ENCODE measurements around the gene ATG4D. TPM values are rescaled to one million over a fixed set of nuclear protein-coding genes. Genes with fewer than 3 reads are reported as not detected.
"Not testable (repeated sequence)": the region's sequence is repeated elsewhere in the genome, so short reads cannot be mapped to it uniquely, and the experiment has no call there.

Gene ATG4D
- polyA plus RNA-seq, 10 donors, result 15.1 to 25.3 (median 20.6) TPM

- DNase-seq, result not testable (repeated sequence)
These were observed 7.3 kb downstream of the ATG4D start for GRCh38 chr19:10551006-10551405.

GRCh38 chr19:10551698-10552301 lies 8.1 kb downstream of the ATG4D start:
- no peak for DNase-seq

GRCh38 chr19:10552510-10553053 lies 8.9 kb downstream of the ATG4D start:
- DNase-seq, result no peak

GRCh38 chr19:10553087-10553667 lies 9.5 kb downstream of the ATG4D start:
- DNase-seq, result no peak

- peak in 2 of 3 donors; percentile 32 to 64 for DNase-seq
These were observed 10.3 kb downstream of the ATG4D start for GRCh38 chr19:10553943-10554381.

- DNase-seq, result no peak
These were observed 11.3 kb downstream of the ATG4D start for GRCh38 chr19:10554760-10555609.

- DNase-seq, result no peak
These were observed 11.9 kb downstream of the ATG4D start for GRCh38 chr19:10555610-10555973.

GRCh38 chr19:10557603-10558197 lies 14.0 kb downstream of the ATG4D start:
- DNase-seq, result no peak

- DNase-seq, result no peak
These were observed 16.4 kb downstream of the ATG4D start for GRCh38 chr19:10560154-10560553.

- DNase-seq, result no peak
These were observed 18.9 kb downstream of the ATG4D start for GRCh38 chr19:10562609-10563008.

GRCh38 chr19:10565028-10565566 lies 21.4 kb downstream of the ATG4D start:
- DNase-seq, result peak in 2 of 3 donors; percentile 42 to 71

GRCh38 chr19:10565567-10566407 lies 22.1 kb downstream of the ATG4D start, which contains the start of gene KRI1:
KRI1 (minus strand) TSS chr19:10566010; CDS start chr19:10565999, 11 bp downstream.
- DNase-seq, result peak; percentile 97 to 99 (median 98)

- DNase-seq, result no peak
These were observed 22.6 kb downstream of the ATG4D start for GRCh38 chr19:10566408-10566657.

GRCh38 chr19:10566658-10567410 lies 23.1 kb downstream of the ATG4D start:
- no peak for DNase-seq

GRCh38 chr19:10567656-10568055 lies 24.0 kb downstream of the ATG4D start:
- no peak for DNase-seq

- no peak for DNase-seq
These were observed 24.5 kb downstream of the ATG4D start for GRCh38 chr19:10568062-10568825.

GRCh38 chr19:10568826-10569651 lies 25.3 kb downstream of the ATG4D start, which contains the start of gene CDKN2D:
CDKN2D (minus strand) TSS chr19:10568979; CDS start chr19:10568653, 326 bp downstream.
- DNase-seq, result peak; percentile 99 to 100 (median 100)

- not testable (repeated sequence) for DNase-seq
These were observed 30.1 kb downstream of the ATG4D start for GRCh38 chr19:10573793-10574192.
